Activated CD4-positive, alpha-beta T cell treated with anti-CD3 and anti-CD28 coated beads for 36 hours (primary cell): ENCODE results near the gene TCF19. TPM values are rescaled to one million over a fixed set of nuclear protein-coding genes. Genes with fewer than 3 reads are reported as not detected.
"Not testable (repeated sequence)": the region's sequence is repeated elsewhere in the genome, so short reads cannot be mapped to it uniquely, and the experiment has no call there.

Source experiments
- ATAC-seq: fragments of 200-7000 bp; cut with Tn5 transposase; one replicate; pipeline ENCODE4 v1.10.0; 2021; ENCODE audit warnings: mild to moderate bottlenecking, moderate library complexity
- CTCF ChIA-PET: fragments of 350-600 bp; sonication (Branson Sonifier 250); formaldehyde crosslinking; loops from one replicate; lab custom pipeline; 2021; ENCODE audit warnings: antibody characterized with exemption; lab: Charles Lee
- POLR2A ChIA-PET: fragments of 350-600 bp; sonication (Branson Sonifier 250); formaldehyde crosslinking; loops from one replicate; lab custom pipeline; 2021; ENCODE audit warnings: antibody characterized with exemption, inconsistent platforms; lab: Charles Lee
- DNase-seq: peaks from one replicate; pipeline ENCODE4 v3.0.0-alpha.2; 2020
- H3K27ac Mint-ChIP-seq: one replicate; pipeline ENCODE4 v1.8.0; 2021; ENCODE audit warnings: mixed read lengths
- H3K27me3 Mint-ChIP-seq: one replicate; pipeline ENCODE4 v1.8.0; 2021; ENCODE audit warnings: mixed read lengths
- H3K36me3 Mint-ChIP-seq: one replicate; pipeline ENCODE4 v1.8.0; 2021; ENCODE audit warnings: low read depth, mixed read lengths
- H3K4me1 Mint-ChIP-seq: one replicate; pipeline ENCODE4 v1.8.0; 2021; ENCODE audit warnings: mixed read lengths
- H3K4me3 Mint-ChIP-seq: one replicate; pipeline ENCODE4 v1.8.0; 2021; ENCODE audit warnings: mild to moderate bottlenecking, moderate library complexity, mixed read lengths
- H3K9me3 Mint-ChIP-seq: one replicate; pipeline ENCODE4 v1.8.0; 2021; ENCODE audit warnings: low read depth, mixed read lengths
- intact Hi-C, 2 experiments: fragments of 100-400 bp; cut with DNase I in 1 of 2; cut with micrococcal nuclease in 1 of 2; formaldehyde crosslinking; loops; one replicate each; pipeline versions ENCODE4 v1.14.2 to v1.15.1; 2022 to 2024; cut with DNase I, micrococcal nuclease
- total RNA-seq, 2 experiments: library from RNA; stranded (reverse); gene quantifications; one replicate each; pipeline ENCODE4 v1.2.3, GENCODE V29; 2021

Gene TCF19
- total RNA-seq, 2 experiments from 2014 or later = 82.6 to 88.0 TPM

DNA sequence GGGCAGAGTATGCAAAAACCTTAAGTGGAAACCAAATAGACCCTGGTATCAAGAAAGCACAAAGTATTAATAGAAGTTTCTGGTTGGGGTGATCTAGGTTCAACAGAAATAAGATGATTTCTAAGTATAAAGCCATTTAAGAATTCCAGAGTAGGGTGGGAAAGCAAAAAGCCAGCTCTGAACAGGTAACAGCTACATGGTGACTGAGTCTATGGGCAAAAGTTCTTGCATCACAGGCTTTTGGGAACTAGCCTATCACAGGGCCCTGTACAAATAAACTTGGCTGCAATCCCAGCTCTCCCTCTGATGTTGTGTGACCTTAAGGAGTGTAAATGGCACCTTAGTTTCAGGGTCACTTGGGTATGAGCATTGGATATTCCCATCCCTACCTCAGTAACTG lies 5.5 kb downstream of the TCF19 start:
- Mint-ChIP-seq H3K27ac (no peak overlapping the region), H3K27me3 (no peaks in the 10 kb centered on the region), H3K9me3 (no peaks in the 10 kb centered on the region), H3K36me3 (peaks cover 31% of the 10 kb centered on the region), H3K4me3 (no peak overlapping the region), H3K4me1 (peaks cover 50% of the 10 kb centered on the region)
- DNase-seq = no peak
- ChIA-PET POLR2A (interaction anchor here (0.6 kb wide), 1 partner anchor 16 kb away, joined by 3 read pairs; no protein-coding TSS in a partner anchor), CTCF (interaction anchor here (0.5 kb wide), 1 partner anchor 20 kb away, joined by 4 read pairs; no protein-coding TSS in a partner anchor)
- ATAC-seq = no peak
- intact Hi-C loops = no loop called here

DNA sequence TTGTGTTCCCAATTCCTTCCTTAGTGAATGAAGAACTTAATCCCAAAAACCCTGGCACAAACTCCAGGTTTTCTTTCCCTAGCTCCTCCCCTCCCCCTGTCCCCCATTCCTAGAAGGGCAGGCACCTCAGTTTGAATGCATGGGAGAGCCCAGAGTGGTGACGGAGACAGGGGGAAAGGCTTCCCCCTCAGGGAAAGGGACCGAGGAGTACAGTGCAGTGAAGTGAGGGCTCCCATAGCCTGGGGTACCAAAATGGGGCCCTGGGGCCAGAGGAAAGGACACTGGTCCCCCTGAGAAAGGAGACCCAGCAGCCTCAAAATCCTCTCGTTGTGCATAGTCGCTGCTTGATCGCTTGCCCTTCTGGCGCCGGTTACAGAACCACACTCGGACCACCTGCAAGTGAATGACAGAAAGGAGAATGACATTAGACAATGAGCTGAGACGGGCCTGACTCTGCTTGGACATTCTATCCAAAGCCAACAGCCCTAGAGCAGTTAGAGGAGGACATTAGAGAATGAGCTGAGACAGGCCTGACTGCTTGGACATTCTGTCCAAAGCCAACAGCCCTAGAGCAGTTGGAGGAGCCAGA lies 6.2 kb downstream of the TCF19 start:
- intact Hi-C loops, ATAC-seq, DNase-seq, H3K4me3 Mint-ChIP-seq, H3K27ac Mint-ChIP-seq, POLR2A ChIA-PET, H3K9me3 Mint-ChIP-seq, H3K27me3 Mint-ChIP-seq: not testable (repeated sequence)
- peaks cover 46% of the 10 kb centered on the region for H3K4me1 Mint-ChIP-seq
- peaks cover 26% of the 10 kb centered on the region for H3K36me3 Mint-ChIP-seq
- CTCF ChIA-PET = interaction anchor here (1.1 to 1.6 kb wide), 2 partner anchors 10 to 210 kb away, joined by 3 read pairs; no protein-coding TSS in a partner anchor

GRCh38 chr6:31165064-31165832 lies 6.9 kb downstream of the TCF19 start:
- intact Hi-C loops, H3K9me3 Mint-ChIP-seq, POLR2A ChIA-PET, H3K4me3 Mint-ChIP-seq, H3K27me3 Mint-ChIP-seq: not testable (repeated sequence)
- CTCF ChIA-PET = interaction anchor here (0.6 to 1.6 kb wide), 3 partner anchors 10 to 210 kb away, joined by 3 read pairs; no protein-coding TSS in a partner anchor
- ATAC-seq = peak; percentile 61
- H3K27ac Mint-ChIP-seq = peak overlapping the region; percentile 53
- DNase-seq = peak; percentile 36
- H3K36me3 Mint-ChIP-seq = peaks cover 20% of the 10 kb centered on the region
- peaks cover 41% of the 10 kb centered on the region for H3K4me1 Mint-ChIP-seq

- ATAC-seq (no peak), DNase-seq (no peak)
- peaks cover 37% of the 10 kb centered on the region for H3K4me1 Mint-ChIP-seq
- H3K36me3 Mint-ChIP-seq = peaks cover 18% of the 10 kb centered on the region
- no peaks in the 10 kb centered on the region for H3K27me3 Mint-ChIP-seq
- no peak overlapping the region for H3K4me3 Mint-ChIP-seq
- ChIA-PET POLR2A (no interaction called here), CTCF (interaction anchor here (1.6 kb wide), 1 partner anchor 209 kb away, joined by 3 read pairs; no protein-coding TSS in a partner anchor)
- no peak overlapping the region for H3K27ac Mint-ChIP-seq
- intact Hi-C loops = no loop called here
- H3K9me3 Mint-ChIP-seq = no peaks in the 10 kb centered on the region
These were observed 7.6 kb downstream of the TCF19 start for GRCh38 chr6:31165986-31166385.

- no peaks in the 10 kb centered on the region for H3K9me3 Mint-ChIP-seq
- intact Hi-C loops = no loop called here
- H3K27ac Mint-ChIP-seq = no peak overlapping the region
- peaks cover 19% of the 10 kb centered on the region for H3K4me1 Mint-ChIP-seq
- ChIA-PET CTCF (interaction anchor here (0.6 to 1.4 kb wide), 3 partner anchors 10 to 348 kb away, joined by 3 read pairs; partner anchors contain the start of gene TCF19), POLR2A (interaction anchor here (0.6 kb wide), 1 partner anchor 99 kb away, joined by 3 read pairs; no protein-coding TSS in a partner anchor)
- no peaks in the 10 kb centered on the region for H3K36me3 Mint-ChIP-seq
- DNase-seq (no peak), ATAC-seq (no peak)
- H3K4me3 Mint-ChIP-seq = no peak overlapping the region
- H3K27me3 Mint-ChIP-seq = no peaks in the 10 kb centered on the region
These were observed 10.2 kb downstream of the TCF19 start for GRCh38 chr6:31168606-31169005.

DNA sequence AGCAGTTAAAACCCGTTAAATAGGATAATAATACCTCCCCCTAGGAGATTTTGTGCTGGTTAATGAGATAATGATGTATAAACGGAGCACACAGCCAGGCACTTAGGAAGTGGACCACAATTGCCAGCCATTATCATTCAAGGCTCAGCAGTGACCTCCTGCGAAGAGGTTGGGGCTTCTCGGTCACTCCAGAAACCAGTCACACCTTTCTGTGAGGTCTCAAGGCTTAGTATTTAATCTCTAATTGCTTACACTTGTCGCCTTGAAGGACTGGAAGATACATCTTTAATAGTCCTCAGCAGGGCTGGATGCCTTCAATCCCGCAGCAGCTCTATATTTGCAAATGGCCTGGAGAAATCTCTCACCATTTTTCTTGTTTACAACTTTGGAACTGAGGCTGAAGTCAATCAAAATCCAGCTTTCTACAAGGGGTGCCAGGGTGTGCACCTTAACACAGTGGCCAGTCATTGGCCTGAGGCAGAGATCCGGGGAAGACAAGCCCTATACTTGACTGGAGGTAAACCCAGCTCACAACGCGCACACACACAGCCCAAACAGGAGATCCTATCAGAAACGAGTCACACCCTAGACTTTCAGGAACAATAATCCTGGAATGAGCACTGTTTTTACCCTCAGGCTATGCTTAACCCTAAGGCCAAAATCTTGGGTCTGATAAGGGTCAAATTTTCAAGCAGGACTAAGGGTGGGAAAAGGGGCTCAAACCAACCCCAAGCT lies 10.9 kb downstream of the TCF19 start:
- Mint-ChIP-seq H3K36me3 (no peaks in the 10 kb centered on the region), H3K27me3 (no peaks in the 10 kb centered on the region), H3K9me3 (no peaks in the 10 kb centered on the region), H3K27ac (no peak overlapping the region), H3K4me3 (no peak overlapping the region), H3K4me1 (peaks cover 15% of the 10 kb centered on the region)
- ChIA-PET POLR2A (interaction anchor here (0.6 kb wide), 1 partner anchor 203 kb away, joined by 4 read pairs; no protein-coding TSS in a partner anchor), CTCF (interaction anchor here (0.6 to 1.4 kb wide), 2 partner anchors 11 to 627 kb away, joined by 3 read pairs; partner anchors contain the start of gene TCF19)
- intact Hi-C loops = no loop called here
- DNase-seq (no peak), ATAC-seq (no peak)

DNA sequence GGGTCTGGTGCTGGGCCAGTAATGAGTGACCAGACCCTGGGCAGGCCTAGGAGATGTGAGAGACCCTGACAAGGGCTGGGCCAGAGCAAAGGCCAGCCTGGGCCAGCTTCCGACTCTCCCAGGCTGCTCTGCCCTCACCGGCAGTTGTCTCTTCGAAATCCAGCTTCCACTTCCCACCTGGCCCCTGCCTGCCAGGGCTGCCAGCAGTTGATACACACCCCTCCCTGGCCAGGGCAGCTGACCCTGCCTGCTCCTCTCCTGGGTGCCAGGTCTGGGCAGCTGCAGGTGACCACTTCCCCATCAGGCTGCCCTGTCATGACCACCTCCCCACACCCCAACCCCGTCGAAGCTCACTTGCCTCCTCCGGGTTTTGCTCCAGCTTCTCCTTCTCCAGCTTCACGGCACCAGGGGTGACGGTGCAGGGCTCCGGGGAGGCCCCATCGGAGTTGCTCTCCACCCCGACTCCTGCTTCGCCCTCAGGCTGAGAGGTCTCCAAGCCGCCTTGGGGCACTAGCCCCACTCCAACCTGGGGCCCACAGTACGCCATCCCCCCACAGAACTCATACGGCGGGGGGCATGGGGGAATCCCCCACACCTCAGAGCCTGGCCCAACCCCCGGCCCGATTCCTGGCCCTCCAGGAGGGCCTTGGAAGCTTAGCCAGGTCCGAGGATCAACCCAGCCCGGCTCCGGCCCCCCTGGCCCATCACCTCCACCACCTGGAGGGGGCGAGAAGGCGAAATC lies 11.6 kb downstream of the TCF19 start:
- ATAC-seq, intact Hi-C loops, H3K27me3 Mint-ChIP-seq, H3K4me3 Mint-ChIP-seq, H3K36me3 Mint-ChIP-seq, H3K9me3 Mint-ChIP-seq, DNase-seq, H3K27ac Mint-ChIP-seq, POLR2A ChIA-PET: not testable (repeated sequence)
- CTCF ChIA-PET = interaction anchor here (0.5 to 1.4 kb wide), 2 partner anchors 12 to 413 kb away, joined by 3 to 4 read pairs; partner anchors contain the start of gene TCF19
- H3K4me1 Mint-ChIP-seq = peaks cover 10% of the 10 kb centered on the region

DNA sequence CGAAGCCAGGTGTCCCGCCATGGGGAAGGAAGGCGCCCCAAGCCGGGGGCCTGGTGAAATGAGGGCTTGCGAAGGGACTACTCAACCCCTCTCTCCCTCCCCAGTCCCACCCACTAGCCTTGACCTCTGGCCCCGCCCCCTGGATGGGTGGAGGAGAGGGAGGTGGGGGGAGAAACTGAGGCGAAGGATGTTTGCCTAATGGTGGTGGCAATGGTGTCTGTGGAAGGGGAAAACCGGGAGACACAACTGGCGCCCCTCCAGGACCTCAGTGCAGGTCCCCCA lies 12.2 kb downstream of the TCF19 start, which contains the start of gene POU5F1:
Gene POU5F1 (minus strand): TSS at position 83 of the 282 bp plus-strand sequence. CDS start 62 bp downstream, at position 21.
- no peaks in the 10 kb centered on the region for H3K9me3 Mint-ChIP-seq
- H3K36me3 Mint-ChIP-seq = no peaks in the 10 kb centered on the region
- intact Hi-C loops = no loop called here
- ChIA-PET CTCF (interaction anchor here (0.5 kb wide), 1 partner anchor 412 kb away, joined by 4 read pairs; no protein-coding TSS in a partner anchor), POLR2A (no interaction called here)
- H3K27me3 Mint-ChIP-seq = no peaks in the 10 kb centered on the region
- H3K27ac Mint-ChIP-seq = no peak within 1 kb of the TSS
- DNase-seq = no peak
- H3K4me3 Mint-ChIP-seq = no peak within 1 kb of the TSS
- peaks cover 5% of the 10 kb centered on the region for H3K4me1 Mint-ChIP-seq
- ATAC-seq = no peak

- POLR2A ChIA-PET = no interaction called here
- no peak overlapping the region for H3K27ac Mint-ChIP-seq
- intact Hi-C loops = no loop called here
- H3K36me3 Mint-ChIP-seq = no peaks in the 10 kb centered on the region
- DNase-seq = no peak
- no peak overlapping the region for H3K4me3 Mint-ChIP-seq
- peaks cover under 1% of the 10 kb centered on the region for H3K4me1 Mint-ChIP-seq
- H3K9me3 Mint-ChIP-seq = no peaks in the 10 kb centered on the region
- CTCF ChIA-PET = interaction anchor here (1.2 kb wide), 1 partner anchor 44 kb away, joined by 4 read pairs; no protein-coding TSS in a partner anchor
- ATAC-seq = no peak
- no peaks in the 10 kb centered on the region for H3K27me3 Mint-ChIP-seq
These were observed 12.7 kb downstream of the TCF19 start for GRCh38 chr6:31170987-31171671.
